ENCODE results near the gene CNKSR3.
A peak's percentile ranks its signal among the peaks of the same experiment; 100 is the strongest.

The CNKSR3 gene

DNA sequence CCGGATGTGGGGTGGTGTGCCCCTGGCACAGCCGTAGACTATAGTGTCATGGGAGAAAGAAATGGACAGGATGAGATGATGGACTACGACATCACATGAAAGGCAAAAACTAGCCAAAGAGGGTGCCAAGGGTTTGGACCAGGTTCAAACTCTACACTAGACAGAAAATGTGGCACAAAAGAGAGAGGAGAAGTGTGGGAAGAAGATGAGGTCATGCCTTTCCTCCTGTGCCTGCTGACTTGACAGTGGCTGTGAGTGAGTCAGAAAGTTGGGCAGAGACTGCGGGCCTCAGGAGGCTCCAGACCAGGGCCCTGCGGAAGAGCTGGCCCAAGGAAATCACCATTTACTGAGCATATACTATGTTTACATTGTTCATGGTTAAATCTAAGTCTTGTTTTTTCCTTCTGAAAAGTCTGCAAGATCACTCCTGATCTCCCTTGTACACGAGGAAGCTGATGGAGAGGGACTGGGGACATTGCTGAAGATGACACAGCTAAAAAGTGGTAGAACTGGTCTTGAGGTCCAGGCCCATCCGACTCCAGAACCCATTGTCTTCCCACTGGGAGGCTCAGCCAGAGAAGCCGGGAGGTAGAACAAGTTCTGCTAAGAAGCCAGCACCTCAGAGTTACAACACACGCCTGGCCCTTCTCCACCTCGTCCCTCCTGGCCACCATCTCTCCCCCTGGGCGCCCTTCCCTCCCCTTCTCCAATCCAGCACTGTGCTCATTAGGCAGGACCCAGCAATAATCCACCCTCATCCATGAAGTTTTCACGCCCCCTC is 35.6 kb downstream of the CNKSR3 start:
- TF ChIP-seq ZC3H10 (CRISPR knock-in tag; IDR thresholded peaks at IDR 0.05) (no peak), ZFP3 (CRISPR knock-in tag; IDR thresholded peaks at IDR 0.05) (0 out of 2 replicates have a peak, but pooled peaks have one; percentile 49), ISL1 (CRISPR knock-in tag; IDR thresholded peaks at IDR 0.05) (peak; percentile 45)
- ATAC-seq: peak; percentile 76

DNA sequence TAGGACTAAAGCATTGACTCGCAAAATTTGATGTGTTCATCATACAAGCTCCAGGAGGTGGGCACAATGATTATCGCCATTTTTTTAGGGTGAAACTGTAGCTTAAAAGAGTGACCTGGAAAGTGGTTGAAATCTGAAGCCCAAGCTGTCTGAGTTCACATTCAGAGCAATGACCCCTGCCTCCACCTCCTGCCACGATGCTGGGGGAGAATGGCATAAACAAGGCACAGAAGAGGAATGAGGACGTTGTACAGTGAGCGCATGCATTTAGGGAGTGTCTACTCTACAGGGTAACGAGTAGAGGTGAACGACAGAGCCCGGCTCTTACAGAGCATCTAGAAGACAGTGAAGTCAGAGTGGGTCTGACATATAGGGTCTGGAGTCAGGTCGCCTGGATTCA is 37.2 kb downstream of the CNKSR3 start:
- TF ChIP-seq RARB (CRISPR knock-in tag; IDR thresholded peaks at IDR 0.05): no peak
- no peak for TF ChIP-seq BACH2 (CRISPR knock-in tag; IDR thresholded peaks at IDR 0.05; ENCODE audit: borderline replicate concordance)
- no peak for TF ChIP-seq TOX (CRISPR knock-in tag; IDR thresholded peaks at IDR 0.05; ENCODE audit: borderline replicate concordance)
- TF ChIP-seq TCF4 (CRISPR knock-in tag; IDR thresholded peaks at IDR 0.05; ENCODE audit: borderline replicate concordance): no peak
- no peak for TF ChIP-seq ESRRG (CRISPR knock-in tag; IDR thresholded peaks at IDR 0.05)
- TF ChIP-seq, protein P1, sequence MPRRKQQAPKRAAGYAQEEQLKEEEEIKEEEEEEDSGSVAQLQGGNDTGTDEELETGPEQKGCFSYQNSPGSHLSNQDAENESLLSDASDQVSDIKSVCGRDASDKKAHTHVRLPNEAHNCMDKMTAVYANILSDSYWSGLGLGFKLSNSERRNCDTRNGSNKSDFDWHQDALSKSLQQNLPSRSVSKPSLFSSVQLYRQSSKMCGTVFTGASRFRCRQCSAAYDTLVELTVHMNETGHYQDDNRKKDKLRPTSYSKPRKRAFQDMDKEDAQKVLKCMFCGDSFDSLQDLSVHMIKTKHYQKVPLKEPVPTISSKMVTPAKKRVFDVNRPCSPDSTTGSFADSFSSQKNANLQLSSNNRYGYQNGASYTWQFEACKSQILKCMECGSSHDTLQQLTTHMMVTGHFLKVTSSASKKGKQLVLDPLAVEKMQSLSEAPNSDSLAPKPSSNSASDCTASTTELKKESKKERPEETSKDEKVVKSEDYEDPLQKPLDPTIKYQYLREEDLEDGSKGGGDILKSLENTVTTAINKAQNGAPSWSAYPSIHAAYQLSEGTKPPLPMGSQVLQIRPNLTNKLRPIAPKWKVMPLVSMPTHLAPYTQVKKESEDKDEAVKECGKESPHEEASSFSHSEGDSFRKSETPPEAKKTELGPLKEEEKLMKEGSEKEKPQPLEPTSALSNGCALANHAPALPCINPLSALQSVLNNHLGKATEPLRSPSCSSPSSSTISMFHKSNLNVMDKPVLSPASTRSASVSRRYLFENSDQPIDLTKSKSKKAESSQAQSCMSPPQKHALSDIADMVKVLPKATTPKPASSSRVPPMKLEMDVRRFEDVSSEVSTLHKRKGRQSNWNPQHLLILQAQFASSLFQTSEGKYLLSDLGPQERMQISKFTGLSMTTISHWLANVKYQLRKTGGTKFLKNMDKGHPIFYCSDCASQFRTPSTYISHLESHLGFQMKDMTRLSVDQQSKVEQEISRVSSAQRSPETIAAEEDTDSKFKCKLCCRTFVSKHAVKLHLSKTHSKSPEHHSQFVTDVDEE (CRISPR knock-in tag; IDR thresholded peaks at IDR 0.05): no peak
- TF ChIP-seq, protein P2, sequence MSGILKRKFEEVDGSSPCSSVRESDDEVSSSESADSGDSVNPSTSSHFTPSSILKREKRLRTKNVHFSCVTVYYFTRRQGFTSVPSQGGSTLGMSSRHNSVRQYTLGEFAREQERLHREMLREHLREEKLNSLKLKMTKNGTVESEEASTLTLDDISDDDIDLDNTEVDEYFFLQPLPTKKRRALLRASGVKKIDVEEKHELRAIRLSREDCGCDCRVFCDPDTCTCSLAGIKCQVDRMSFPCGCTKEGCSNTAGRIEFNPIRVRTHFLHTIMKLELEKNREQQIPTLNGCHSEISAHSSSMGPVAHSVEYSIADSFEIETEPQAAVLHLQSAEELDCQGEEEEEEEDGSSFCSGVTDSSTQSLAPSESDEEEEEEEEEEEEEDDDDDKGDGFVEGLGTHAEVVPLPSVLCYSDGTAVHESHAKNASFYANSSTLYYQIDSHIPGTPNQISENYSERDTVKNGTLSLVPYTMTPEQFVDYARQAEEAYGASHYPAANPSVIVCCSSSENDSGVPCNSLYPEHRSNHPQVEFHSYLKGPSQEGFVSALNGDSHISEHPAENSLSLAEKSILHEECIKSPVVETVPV (CRISPR knock-in tag; IDR thresholded peaks at IDR 0.05): no peak
- no peak for ATAC-seq

DNA sequence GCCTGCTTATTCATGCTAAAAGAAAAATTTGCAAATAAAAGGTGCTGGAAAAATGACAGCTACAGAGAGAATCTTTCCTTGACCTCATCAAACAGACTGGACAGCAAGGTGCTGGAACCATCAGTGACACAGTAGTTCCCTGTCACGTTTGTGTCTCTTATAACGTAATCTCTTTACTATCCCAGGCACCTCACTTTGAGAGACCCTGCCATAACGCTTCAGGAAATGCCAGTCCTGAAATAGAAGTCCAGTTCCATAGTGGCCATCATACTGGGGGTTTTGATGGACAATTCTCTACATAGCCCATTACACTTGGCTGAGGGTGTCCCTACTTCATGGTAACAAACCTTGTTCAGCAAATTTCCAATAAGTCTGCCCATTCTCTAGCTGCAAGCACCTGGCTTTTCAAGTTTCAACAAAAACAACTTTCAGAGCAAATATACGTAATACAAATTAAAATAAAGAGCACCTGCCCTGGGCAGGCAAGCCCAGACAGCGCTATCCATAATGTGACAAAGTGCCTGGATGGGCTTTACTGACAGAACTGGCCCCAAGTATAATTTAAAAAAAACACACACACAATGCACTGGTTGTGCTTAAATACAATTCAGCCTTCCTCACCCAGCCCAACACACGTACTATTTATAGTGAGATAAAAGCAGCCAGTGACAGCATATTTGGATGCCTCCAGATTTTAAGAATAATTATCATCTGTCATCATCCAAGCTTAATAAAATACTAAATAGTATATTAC is 38.7 kb downstream of the CNKSR3 start:
- no peak for ATAC-seq
- TF ChIP-seq, protein P3, sequence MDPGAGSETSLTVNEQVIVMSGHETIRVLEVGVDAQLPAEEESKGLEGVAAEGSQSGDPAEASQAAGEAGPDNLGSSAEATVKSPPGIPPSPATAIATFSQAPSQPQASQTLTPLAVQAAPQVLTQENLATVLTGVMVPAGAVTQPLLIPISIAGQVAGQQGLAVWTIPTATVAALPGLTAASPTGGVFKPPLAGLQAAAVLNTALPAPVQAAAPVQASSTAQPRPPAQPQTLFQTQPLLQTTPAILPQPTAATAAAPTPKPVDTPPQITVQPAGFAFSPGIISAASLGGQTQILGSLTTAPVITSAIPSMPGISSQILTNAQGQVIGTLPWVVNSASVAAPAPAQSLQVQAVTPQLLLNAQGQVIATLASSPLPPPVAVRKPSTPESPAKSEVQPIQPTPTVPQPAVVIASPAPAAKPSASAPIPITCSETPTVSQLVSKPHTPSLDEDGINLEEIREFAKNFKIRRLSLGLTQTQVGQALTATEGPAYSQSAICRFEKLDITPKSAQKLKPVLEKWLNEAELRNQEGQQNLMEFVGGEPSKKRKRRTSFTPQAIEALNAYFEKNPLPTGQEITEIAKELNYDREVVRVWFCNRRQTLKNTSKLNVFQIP (CRISPR knock-in tag; IDR thresholded peaks at IDR 0.05; ENCODE audit: borderline replicate concordance, low read depth): no peak
- TF ChIP-seq PPARA (CRISPR knock-in tag; IDR thresholded peaks at IDR 0.05; ENCODE audit: borderline replicate concordance) (no peak), ZNF8 (CRISPR knock-in tag; IDR thresholded peaks at IDR 0.05) (no peak), ISL1 (CRISPR knock-in tag; IDR thresholded peaks at IDR 0.05) (no peak), ZFP3 (CRISPR knock-in tag; IDR thresholded peaks at IDR 0.05) (no peak), ZFP30 (CRISPR knock-in tag; IDR thresholded peaks at IDR 0.05) (no peak)

DNA sequence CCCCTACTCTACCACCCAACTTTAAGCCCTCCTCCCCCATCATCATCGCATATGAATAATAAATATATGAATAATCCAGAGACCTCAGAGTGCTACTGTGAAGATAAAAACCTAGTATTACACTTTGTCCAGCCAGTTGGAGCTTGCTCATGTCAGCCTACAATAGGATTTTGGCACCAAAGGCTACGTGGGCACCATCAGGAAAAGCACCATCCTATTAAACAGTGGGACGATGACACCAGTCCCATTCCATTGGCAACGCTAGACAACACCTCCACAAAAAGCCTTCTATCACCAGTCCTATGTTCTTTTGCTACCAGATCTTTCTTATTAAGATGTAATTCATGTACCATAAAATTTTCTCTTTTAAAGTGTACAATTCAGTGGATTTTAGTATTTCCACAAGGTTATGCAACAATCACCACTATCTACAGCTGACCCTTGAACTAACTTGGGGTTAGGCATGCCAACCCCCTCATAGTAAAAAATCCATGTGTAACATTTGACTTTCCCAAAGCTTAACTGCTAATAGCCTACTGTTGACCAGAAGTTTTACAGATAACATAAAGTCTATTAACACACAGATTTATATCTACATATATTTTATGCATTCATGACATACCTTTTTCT is 41.1 kb downstream of the CNKSR3 start:
- TF ChIP-seq ZC3H10 (CRISPR knock-in tag; IDR thresholded peaks at IDR 0.05) (no peak), BACH2 (CRISPR knock-in tag; IDR thresholded peaks at IDR 0.05; ENCODE audit: borderline replicate concordance) (no peak), ISL1 (CRISPR knock-in tag; IDR thresholded peaks at IDR 0.05) (no peak), TCF4 (CRISPR knock-in tag; IDR thresholded peaks at IDR 0.05; ENCODE audit: borderline replicate concordance) (no peak)
- ATAC-seq: no peak

DNA sequence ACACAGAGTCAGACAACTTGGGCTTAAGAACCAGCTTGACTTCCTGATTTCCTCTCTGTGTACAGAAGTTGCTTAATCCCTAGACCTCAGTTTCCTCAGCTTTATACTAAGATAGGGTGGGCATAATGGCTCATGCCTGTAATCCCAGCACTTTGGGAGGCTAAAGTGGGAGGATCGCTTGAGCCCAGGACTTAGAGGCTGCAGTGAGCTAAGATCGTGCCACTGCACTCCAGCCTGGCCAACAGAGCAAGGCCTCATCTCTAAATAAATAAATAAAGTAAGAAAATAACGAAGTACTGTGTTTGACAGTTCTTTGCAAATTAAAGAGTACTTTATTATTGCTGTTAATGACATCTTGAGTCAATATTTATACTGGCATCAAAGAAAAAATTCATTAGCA is 41.7 kb downstream of the CNKSR3 start:
- ATAC-seq: no peak
- no peak for TF ChIP-seq TCF4 (CRISPR knock-in tag; IDR thresholded peaks at IDR 0.05; ENCODE audit: borderline replicate concordance)
- no peak for TF ChIP-seq ZNF565 (CRISPR knock-in tag; conservative IDR thresholded peaks at IDR 0.05; ENCODE audit: low read depth)
- TF ChIP-seq GLIS3 (CRISPR knock-in tag; IDR thresholded peaks at IDR 0.05): no peak
- TF ChIP-seq, protein P2 (CRISPR knock-in tag; IDR thresholded peaks at IDR 0.05): no peak
- no peak for TF ChIP-seq TOX (CRISPR knock-in tag; IDR thresholded peaks at IDR 0.05; ENCODE audit: borderline replicate concordance)
- TF ChIP-seq ISL1 (CRISPR knock-in tag; IDR thresholded peaks at IDR 0.05): no peak
- TF ChIP-seq, protein P4, sequence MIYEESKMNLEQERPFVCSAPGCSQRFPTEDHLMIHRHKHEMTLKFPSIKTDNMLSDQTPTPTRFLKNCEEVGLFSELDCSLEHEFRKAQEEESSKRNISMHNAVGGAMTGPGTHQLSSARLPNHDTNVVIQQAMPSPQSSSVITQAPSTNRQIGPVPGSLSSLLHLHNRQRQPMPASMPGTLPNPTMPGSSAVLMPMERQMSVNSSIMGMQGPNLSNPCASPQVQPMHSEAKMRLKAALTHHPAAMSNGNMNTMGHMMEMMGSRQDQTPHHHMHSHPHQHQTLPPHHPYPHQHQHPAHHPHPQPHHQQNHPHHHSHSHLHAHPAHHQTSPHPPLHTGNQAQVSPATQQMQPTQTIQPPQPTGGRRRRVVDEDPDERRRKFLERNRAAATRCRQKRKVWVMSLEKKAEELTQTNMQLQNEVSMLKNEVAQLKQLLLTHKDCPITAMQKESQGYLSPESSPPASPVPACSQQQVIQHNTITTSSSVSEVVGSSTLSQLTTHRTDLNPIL (CRISPR knock-in tag; IDR thresholded peaks at IDR 0.05; ENCODE audit: low read depth): no peak
- no peak for TF ChIP-seq ZC3H10 (CRISPR knock-in tag; IDR thresholded peaks at IDR 0.05)
- no peak for TF ChIP-seq ARNTL (CRISPR knock-in tag; IDR thresholded peaks at IDR 0.05; ENCODE audit: borderline replicate concordance, low read depth)
- TF ChIP-seq BACH2 (CRISPR knock-in tag; IDR thresholded peaks at IDR 0.05; ENCODE audit: borderline replicate concordance): no peak
- no peak for TF ChIP-seq ZNF8 (CRISPR knock-in tag; IDR thresholded peaks at IDR 0.05)
- TF ChIP-seq, protein P3 (CRISPR knock-in tag; IDR thresholded peaks at IDR 0.05; ENCODE audit: borderline replicate concordance, low read depth): no peak
- no peak for TF ChIP-seq ZFP3 (CRISPR knock-in tag; IDR thresholded peaks at IDR 0.05)
- TF ChIP-seq SNAI2 (CRISPR knock-in tag; IDR thresholded peaks at IDR 0.05): no peak

All from SK-N-SH treated with all-trans-retinoic acid at 6 μM for 48 hours (cell line).